ENCODE results near the gene TMEM163.

- TF ChIP-seq CTCF (IDR thresholded peaks at IDR 0.05; ENCODE audit: low read length) (no peak), EZH2 (IDR thresholded peaks at IDR 0.05; ENCODE audit: borderline replicate concordance, low read length) (no peak)
These were observed 150.4 kb downstream of the TMEM163 start for GRCh38 chr2:134568413-134568812.

Measured in OCI-LY1 (cell line).